Renal pelvis (tissue), 4 donors: ENCODE results near the gene CPXM2. TPM values are rescaled to one million over a fixed set of nuclear protein-coding genes. Genes with fewer than 3 reads are reported as not detected.

Experiments used
- DNase-seq: peaks from one replicate; pipeline ENCODE4 v3.0.0-alpha.2; 2013
- polyA plus RNA-seq, 3 donors: library from polyadenylated mRNA; unstranded; fragments of 120-200 nt; gene quantifications; one replicate each; pipeline ENCODE4 v1.2.1, GENCODE V29; 2013; ENCODE audit not compliant: insufficient read length in 3 of 3

Gene CPXM2
- polyA plus RNA-seq, 3 donors = 4.1 to 6.3 (median 4.9) TPM

GRCh38 chr10:123777881-123778280 lies 113.7 kb downstream of the CPXM2 start:
- DNase-seq = no peak

DNA sequence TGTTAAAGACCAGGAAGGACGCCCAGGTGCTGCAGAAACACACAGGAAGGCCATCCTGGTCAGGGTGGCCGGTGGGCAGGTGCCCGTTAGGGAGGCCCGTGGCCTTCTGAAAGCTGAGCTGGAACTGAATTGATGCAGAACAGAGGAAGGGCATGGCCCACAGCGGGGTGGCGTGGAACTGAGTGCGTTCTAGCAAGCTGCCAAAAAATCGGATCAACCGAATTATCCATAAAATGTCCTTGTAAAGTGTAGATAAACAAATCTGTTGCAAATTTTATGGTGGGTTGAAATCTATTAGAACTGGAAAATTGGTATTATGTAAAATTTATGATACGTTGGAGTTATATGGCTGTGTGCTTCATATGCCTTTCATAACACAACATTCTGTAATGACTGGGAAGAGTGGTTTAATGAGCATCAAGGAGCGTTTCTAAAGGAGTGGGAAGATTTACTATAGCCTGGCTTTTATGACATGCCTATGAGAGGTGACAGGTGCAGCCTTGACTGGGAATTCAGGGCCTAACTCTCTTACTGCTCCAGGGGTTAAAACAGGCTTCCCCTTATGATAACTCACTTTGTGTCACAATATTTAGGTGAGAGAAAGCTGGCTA lies 117.4 kb downstream of the CPXM2 start:
- DNase-seq = no peak

DNA sequence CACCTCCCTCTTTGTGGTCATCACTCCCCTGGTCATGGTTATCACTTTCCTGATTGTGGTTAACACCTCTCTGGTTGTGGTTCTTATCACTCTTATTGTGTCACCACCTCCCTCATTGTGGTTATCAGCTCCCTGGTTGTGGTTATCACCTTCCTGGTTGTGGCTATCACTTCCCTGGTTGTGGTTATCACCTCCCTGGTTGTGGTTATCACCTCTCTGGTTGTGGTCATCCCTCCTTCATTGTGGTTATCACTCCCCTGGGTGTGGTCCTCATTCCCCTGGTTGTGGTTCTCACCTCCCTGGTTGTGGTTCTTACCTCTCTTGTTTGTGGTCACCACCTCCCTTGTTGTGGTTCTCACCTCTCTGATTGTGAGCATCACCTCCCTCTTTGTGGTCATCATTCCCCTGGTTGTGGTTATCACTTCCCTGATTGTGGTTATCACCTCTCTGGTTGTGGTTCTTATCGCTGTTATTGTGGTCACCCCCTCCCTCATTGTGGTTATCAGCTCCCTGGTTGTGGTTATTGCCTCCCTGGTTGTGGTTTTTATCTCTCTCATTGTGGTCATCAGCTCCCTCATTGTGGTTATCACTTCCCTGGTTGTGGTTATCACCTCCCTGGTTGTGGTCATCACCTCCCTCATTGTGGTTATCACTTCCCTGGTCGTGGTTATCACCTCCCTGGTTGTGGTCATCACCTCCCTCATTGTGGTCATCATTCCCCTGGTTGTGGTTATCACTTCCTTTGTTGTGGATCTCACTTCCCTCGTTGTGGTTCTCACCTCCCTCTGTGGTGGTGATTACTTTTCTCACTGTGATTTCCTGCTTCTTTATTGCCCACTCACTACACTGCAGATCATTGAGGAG lies 118.7 kb downstream of the CPXM2 start:
- no peak for DNase-seq

DNA sequence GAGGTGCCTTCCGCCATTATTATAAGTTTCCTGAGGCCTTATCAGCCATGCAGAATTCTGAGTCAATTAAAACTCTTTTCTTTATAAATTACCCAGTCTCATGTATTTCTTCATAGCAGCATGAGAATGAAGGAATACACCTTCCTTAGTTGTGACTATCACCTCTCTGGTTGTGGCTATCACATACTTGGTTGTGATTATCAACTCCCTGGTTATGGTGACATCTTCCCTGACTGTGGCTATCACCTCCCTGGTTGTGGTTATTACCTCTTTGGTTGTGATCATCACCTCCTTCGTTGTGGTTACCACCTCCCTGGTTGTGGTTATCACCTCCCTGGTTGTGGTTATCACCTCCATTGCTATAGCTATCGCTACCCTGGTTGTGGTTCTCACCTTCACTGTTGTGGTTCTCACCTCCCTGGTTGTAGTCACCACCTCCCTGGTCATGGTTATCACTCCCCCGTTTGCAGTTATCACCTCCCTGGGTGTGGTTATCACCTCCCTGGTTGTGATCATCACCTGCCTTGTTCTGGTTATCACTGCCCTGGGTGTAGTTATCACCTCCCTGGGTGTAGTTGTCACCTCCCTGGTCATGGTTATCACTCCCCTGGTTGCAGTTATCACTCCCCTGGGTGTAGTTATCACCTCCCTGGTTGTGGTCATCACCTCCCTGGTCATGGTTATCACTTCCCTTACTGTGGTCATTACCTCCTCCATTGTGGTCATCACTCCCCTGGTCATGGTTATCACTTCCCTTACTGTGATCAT lies 119.5 kb downstream of the CPXM2 start:
- DNase-seq = no peak

GRCh38 chr10:123769647-123770046 lies 122.0 kb downstream of the CPXM2 start:
- DNase-seq = no peak

- DNase-seq = no peak
Observed at GRCh38 chr10:123766761-123767160, 124.8 kb downstream of the CPXM2 start.

- no peak for DNase-seq
Observed at GRCh38 chr10:123766012-123766411, 125.6 kb downstream of the CPXM2 start.

GRCh38 chr10:123761666-123762230 lies 129.9 kb downstream of the CPXM2 start:
- no peak for DNase-seq

GRCh38 chr10:123761038-123761428 lies 130.6 kb downstream of the CPXM2 start:
- no peak for DNase-seq

- DNase-seq = no peak
Observed at GRCh38 chr10:123760356-123761037, 131.1 kb downstream of the CPXM2 start.

- DNase-seq = peak; percentile 62
Observed at GRCh38 chr10:123759501-123760031, 132.0 kb downstream of the CPXM2 start.

DNA sequence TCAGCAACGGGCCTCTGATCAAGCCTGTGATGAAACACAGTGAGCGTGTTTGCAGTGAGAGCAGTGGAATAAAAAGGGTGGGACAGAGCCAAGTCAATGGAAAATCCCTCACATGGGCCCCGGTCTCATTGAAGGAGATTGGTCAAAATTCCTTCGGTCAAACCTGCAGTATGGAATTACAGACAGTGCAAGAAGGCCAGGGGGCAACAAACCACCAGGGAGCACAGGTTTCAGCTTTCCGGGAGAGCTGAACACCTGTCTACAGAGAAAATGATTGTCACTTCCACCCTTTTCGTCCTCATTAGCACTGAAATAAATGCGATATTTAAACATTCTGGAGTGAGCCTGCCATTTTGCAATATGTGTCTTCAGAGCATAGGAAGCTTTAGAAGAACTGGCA lies 132.6 kb downstream of the CPXM2 start:
- DNase-seq = no peak

DNA sequence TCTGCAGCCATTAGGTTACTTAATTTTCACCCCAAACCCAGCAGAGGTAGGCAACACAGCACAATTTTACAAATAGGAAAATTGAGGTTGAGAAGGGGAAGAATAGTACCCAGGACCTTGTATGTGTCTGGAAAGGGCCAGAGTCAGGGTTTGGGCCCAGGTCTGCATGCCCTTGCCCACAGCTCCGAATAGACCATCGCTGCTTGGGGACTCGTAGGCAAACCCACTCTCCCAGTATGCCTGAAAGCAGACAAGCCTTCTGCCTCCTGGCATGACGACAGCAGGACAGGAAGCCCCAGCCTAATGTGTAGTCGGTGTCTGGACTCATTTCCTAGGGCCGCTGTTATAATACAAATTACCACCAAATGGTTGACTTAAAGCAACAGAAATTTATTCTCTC lies 133.8 kb downstream of the CPXM2 start:
- no peak for DNase-seq

- DNase-seq = no peak
Observed at GRCh38 chr10:123755061-123755460, 136.5 kb downstream of the CPXM2 start.

GRCh38 chr10:123754123-123754522 lies 137.5 kb downstream of the CPXM2 start:
- no peak for DNase-seq

DNA sequence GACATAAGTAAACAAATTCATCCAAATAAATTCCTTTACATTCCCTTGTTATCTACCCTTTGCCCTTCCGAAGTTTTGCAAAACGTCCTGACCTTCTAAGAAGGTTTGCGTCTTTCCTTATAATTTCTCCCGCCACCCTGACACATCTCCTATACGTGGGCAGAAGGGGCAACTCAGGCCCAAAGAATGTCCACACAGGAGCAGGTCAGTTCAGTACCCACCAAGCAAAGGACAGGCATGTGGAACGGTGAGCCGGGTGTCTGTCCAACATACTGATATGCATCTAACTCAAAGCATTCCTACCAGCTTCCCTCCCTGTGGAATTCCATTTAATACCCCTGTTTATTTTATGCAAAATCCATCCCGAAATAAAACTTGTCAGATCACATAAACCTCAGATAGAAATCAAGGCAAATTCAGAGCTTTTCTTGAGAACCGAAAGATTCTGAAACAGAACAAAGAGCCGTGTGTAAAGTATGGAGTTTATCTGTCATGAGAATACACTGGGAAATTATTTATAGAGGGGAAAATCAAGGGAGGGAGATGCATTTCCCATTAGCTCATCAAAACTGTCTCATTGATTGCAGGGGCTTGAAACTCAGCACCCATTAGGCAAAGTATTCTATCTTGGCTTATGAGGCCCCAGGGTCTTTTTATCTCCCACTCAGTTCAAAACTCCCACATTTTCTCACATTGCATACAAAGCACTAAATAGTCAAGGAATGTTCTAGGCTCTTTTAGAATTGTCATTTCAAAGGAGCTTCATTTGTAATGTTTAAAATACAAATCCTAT lies 140.1 kb downstream of the CPXM2 start:
- no peak for DNase-seq

DNA sequence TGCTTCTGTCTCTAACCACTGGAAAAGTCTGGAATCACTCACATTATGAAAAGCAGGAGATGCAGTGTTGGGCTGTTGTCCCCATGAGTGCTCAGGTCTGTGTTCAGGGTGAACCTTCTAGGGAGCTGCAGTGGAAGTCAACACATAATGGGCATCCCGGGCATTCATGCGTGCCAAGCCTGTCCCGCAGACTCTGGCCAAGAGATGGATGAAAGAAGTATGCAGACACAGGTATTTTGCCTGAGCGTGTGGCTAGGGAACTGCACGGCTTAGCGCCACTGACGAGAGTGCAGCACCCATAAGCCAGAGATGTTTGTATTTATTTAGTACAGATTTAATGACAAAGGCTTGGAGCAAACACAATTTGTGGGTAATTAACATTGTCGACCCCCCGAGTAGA lies 140.7 kb downstream of the CPXM2 start:
- no peak for DNase-seq

- DNase-seq = no peak
Observed at GRCh38 chr10:123748711-123749110, 142.9 kb downstream of the CPXM2 start.

- DNase-seq = no peak
Observed at GRCh38 chr10:123747426-123747825, 144.2 kb downstream of the CPXM2 start.

- no peak for DNase-seq
Observed at GRCh38 chr10:123746942-123747341, 144.7 kb downstream of the CPXM2 start.

DNA sequence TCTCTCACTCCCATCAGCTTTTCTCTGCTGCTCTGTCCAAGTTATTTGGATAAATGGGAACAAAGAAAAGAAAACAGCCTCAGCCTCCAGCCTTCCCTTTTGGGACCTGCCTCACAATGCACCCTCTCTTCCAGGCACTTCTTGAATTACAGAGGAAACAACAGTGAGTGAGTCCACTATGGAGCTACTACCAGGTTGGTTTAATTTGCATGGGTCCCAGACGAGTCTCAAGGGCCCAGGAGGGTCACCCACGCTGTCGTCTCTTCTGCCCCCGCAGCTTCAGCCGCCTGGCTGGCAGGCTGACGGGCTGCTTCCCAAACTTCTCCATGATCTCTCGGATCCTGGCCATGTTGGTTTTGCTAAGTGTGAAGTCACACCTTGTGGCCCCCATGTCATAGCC lies 145.1 kb downstream of the CPXM2 start:
- no peak for DNase-seq
